HG02852 (cell line): ENCODE results near the gene EXOC3.
"Not testable (repeated sequence)": the region's sequence is repeated elsewhere in the genome, so short reads cannot be mapped to it uniquely, and the experiment has no call there.

ENCODE experiments used
- ATAC-seq: cut with Tn5 transposase; IDR thresholded peaks from one replicate; pipeline ENCODE4 v1.9.1; 2021; ENCODE audit warnings: mild to moderate bottlenecking, moderate library complexity; ENCODE audit not compliant: unreplicated experiment

Gene EXOC3

GRCh38 chr5:442335-443238 lies at the start of gene EXOC3:
Gene EXOC3 (plus strand): TSS chr5:443176. CDS start chr5:446206, 3,030 bp downstream.
- peak; percentile 83 for ATAC-seq

- no peak for ATAC-seq
Measured at GRCh38 chr5:393846-394275, 49.1 kb upstream of the EXOC3 start.

DNA sequence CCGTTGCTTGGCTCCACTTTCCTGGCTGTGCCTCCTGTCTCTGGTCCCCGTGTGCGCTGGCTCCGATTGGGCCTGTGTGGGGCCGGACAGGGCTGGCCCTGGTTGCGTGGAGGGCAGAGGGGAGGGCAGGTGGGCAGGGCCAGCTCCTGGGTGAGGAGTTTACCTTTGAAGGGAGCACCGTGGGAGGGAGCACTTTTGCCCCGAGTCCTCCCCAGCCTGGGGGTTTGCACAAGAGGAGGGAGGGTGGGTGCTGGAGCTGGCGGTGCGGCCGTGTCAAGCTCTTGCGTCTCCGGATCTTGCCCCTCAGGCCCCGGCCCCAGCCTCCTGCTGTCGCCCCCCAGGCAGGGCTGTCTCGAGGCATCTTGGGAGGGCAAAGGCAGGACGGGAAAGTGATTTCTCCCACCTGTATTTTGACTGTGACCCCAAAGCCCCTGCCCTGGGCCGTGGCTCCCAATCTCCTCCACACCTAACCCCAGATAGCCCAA lies 48.3 kb upstream of the EXOC3 start:
- ATAC-seq = no peak

DNA sequence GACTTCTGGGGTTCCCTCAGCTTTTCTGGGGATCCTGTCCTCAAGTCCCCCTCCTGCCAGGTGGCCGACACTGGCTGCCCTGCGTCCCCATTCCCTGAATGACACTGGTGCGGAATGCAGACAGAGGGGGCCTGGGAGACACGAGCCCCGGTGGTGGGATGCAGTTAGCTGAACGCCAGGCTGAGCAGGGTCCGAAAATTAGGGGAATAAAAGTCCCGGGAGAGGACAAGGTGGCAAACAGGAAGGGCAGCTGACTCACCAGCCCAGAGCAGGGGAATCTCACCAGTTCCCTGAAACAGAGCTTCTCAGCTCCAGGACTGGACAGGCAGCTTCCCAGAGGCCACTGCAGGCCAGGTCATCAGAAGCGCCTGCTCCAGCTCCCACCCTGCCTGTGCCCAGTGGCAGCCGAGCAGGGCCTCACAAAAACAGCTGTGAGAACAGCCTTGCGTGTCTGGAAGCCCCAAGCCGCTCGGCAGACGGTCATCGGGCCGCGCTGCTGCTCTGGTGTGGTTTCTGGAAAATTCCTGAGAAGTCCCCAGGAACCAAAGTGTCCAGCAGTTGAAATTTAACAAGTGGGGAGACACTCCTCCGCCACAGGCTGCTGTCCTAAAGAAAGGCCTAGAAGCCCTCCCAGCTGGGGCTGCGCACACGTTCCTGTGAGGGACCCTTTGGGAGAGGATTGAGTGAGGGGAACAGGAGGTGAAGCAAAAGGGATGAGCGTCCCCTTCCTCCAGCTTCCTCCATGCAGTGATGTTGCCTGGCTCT lies 47.6 kb upstream of the EXOC3 start:
- no peak for ATAC-seq

GRCh38 chr5:395921-396530 lies 47.0 kb upstream of the EXOC3 start:
- ATAC-seq = no peak

GRCh38 chr5:396531-396961 lies 46.4 kb upstream of the EXOC3 start:
- no peak for ATAC-seq

GRCh38 chr5:398141-398474 lies 44.9 kb upstream of the EXOC3 start:
- ATAC-seq = not testable (repeated sequence)

DNA sequence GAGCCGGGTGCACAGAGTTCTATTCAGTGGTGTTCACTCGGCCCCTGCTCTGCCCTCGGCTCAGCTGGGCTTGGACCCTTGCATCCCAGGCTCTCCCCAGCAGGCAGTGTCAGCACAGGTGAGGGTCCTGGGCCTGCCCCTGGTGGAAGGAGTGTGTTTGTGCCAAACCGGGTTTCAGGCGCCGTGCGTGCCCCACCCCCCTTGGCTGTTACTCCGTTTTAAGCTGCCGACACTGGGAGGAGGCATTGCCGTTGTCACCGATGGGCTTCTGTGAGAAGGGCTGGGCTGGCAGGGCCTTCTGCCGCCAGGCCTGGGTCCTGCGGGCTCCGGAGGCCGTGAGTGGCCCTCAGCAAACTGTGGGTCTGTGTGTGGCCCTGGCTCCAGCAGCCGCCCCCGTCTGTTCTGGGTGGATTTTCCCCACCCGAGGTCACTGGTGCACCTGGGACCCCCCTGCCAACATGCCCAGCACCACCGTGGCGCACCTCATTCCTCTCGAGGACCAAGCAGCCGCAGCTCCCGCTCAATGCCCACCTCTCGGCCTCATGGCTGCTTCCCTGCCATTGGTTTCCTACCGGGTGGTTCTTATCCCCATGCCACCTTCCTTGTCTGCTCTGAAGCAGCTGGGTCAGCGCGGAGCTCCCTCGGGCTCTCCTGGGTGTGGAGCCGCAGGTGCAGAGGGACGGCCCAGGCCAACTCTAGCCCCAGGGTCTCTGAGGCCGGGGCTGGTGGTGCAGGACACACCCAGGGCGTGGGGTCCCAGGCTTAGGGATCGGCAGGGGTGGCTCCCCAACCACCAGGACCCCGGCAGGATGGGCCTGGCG lies 44.3 kb upstream of the EXOC3 start:
- ATAC-seq = no peak

GRCh38 chr5:399296-400281 lies 43.4 kb upstream of the EXOC3 start:
- ATAC-seq = peak; percentile 67

DNA sequence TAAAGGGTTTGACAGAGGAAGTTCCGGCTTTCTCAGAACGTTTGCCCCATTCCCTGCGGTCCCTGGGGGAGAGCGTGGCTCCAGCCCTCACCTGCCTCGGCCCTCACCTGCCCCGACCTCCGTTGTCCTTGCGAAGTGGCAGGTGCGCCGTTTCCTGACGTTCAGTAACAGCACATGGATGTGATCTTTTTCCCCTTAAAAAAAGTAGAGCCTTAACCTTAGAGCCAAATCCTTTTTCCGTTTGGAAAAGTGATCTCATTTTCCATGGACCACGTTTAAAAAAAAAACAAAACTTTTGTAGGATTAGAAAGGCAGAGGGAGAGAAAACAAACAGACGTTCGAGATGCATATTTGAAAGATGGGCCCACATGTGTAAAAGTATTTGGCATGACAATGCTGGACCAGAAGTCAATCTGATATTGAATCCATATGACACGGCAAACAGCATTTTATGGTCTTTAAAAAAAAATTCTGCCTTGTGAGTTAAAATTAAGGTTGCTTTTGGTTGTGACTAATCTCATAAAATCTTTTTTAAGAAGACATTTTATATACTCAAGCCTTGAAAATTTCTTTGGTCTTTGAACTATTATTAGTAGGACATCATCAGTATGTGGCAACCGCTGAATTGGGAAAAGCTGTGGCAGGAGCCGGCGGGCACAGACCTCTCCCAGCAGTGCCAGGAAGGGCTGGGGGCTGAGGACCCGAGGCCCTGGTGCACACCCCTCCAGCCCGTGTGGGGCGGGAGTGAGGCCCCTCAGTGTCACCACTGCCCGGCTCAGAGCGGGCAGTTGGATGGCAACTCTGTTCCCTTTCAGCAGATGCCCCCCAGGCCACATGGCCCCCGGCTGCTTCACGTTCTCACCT lies 42.5 kb upstream of the EXOC3 start:
- ATAC-seq = peak; percentile 3

DNA sequence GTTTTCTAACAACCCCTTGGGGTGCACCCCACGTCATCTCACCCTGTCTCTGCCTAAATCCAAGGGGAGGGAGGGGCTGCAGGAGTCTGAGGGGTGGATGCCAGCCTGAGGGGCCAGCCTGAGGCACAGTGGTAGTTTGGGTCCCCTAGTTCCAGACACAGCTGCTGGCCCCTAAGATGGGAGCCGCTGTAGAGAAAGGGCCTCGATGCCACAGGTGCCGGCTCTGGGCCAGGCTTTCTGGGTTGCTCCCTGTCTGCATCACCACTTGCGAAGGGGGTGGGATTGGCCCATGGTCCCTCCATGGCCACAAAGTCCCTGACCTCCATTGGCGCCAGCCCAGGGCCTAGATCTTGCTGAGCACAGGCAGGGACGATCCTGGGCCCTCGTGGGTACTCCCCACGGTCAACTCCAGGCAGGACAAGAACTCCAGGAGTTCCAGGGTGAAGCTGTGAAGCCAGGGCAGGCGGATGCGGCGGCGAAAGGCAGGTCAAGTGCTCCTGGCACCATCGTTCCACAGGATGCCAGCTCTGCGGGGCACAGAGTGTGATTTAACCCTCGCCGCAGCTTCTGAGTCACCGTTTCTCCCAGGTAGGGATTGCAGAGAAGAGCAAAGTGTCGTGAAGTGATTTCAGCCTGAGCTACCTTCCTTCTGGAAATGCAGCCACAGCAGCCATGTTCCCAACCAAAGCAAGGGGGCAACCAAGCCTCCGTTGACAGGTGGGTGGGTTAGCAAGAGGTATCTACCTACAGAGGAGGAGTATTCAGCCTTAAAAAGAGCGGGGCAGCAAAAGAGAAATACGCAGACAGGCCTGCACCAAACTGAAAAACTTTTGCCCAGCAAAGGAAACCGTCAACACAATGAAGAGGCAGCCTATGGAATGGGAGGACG lies 41.6 kb upstream of the EXOC3 start:
- ATAC-seq = no peak

- not testable (repeated sequence) for ATAC-seq
Measured at GRCh38 chr5:402219-402614, 40.8 kb upstream of the EXOC3 start.

DNA sequence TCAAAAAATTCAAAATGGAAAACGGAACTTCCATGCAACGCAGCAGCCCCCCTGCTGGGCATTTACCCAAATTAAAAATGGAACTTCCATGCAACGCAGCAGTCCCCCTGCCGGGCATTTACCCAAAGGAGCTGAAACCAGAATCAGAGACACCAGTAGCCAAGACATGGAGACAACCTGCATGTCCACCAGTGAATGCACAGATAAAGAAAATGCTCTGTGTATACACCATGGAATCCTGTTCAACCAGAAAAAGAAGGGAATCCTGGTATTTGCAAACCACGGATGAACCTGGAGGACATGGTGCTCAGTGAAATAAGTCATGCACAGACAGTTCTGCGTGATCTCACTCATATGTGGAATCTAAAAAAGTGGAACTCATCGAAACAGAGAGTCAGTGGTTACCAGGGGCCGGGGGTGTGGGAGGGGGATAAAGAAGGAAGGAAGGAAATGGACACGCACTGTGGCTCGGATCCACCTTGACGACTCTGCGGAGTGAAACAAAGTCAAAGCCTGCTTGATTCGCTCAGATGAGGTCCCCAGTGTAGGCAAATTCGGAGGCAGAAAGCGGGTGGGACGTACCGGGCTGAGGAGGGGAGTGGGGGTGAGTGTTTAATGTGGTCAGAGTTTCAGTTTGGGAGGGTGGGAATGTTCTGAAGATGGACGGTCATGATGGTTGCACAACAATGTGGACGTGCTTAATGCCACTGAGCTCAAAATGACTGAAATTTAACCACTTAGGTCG lies 40.2 kb upstream of the EXOC3 start:
- peak; percentile 64 for ATAC-seq

- ATAC-seq = no peak
Measured at GRCh38 chr5:403995-404394, 39.0 kb upstream of the EXOC3 start.

GRCh38 chr5:404666-405241 lies 38.2 kb upstream of the EXOC3 start:
- ATAC-seq = no peak

DNA sequence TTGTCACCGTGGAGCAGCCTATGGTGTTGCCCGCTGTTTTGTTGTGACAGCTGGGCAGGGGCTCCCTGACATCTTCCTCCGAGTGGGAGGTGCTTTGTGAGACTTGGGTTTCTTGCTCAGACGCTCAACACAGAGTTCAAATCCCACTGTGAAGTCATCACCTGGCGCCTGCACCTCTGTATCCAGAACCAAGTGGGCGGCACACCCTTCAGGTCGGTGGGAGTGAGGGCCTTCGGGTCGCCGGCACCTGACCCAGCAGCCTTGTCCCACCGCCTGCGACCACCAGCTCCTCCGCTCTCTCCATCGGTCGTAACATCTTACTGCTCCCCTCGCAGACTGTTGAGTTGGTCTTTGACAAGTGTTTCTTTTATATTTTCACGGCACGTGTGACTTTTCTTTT lies 37.6 kb upstream of the EXOC3 start:
- no peak for ATAC-seq
